ENCODE data around the gene EPSTI1.

GRCh38 chr13:42880056-42880605 is 111.9 kb downstream of the EPSTI1 start:
- TF ChIP-seq NFYB (IDR thresholded peaks at IDR 0.05; ENCODE audit: insufficient read depth, low read depth, low read length) = no peak
- no peak for TF ChIP-seq ZZZ3 (IDR thresholded peaks at IDR 0.05; ENCODE audit: control insufficient read depth, insufficient read length, low read depth)
- no peak for TF ChIP-seq SRF (IDR thresholded peaks at IDR 0.05; ENCODE audit: low read depth in 2 of 2, low read length in 2 of 2)
- TF ChIP-seq POLR2A (IDR thresholded peaks at IDR 0.05; ENCODE audit: low read depth, low read length) = no peak
- no peak for TF ChIP-seq HCFC1 (IDR thresholded peaks at IDR 0.05; ENCODE audit: low read length)
- no peak for TF ChIP-seq PBX3 (IDR thresholded peaks at IDR 0.05; ENCODE audit: insufficient replicate concordance, low read depth, low read length)
- no peak for TF ChIP-seq SPI1 (IDR thresholded peaks at IDR 0.05; ENCODE audit: borderline replicate concordance, insufficient read depth, low read depth, low read length)
- TF ChIP-seq RCOR1 (conservative IDR thresholded peaks at IDR 0.05; ENCODE audit: low read depth, low read length) = no peak
- TF ChIP-seq, protein P1, sequence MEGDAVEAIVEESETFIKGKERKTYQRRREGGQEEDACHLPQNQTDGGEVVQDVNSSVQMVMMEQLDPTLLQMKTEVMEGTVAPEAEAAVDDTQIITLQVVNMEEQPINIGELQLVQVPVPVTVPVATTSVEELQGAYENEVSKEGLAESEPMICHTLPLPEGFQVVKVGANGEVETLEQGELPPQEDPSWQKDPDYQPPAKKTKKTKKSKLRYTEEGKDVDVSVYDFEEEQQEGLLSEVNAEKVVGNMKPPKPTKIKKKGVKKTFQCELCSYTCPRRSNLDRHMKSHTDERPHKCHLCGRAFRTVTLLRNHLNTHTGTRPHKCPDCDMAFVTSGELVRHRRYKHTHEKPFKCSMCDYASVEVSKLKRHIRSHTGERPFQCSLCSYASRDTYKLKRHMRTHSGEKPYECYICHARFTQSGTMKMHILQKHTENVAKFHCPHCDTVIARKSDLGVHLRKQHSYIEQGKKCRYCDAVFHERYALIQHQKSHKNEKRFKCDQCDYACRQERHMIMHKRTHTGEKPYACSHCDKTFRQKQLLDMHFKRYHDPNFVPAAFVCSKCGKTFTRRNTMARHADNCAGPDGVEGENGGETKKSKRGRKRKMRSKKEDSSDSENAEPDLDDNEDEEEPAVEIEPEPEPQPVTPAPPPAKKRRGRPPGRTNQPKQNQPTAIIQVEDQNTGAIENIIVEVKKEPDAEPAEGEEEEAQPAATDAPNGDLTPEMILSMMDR (IDR thresholded peaks at IDR 0.05 in 2 of 3, conservative IDR thresholded peaks at IDR 0.05 in 1 of 3; ENCODE audit: control insufficient read depth in 2 of 3, extremely low read depth in 1 of 3, insufficient read depth in 1 of 3, low read depth in 3 of 3, low read length in 3 of 3) = no peak
- no peak for TF ChIP-seq CREB1 (IDR thresholded peaks at IDR 0.05; ENCODE audit: low read depth)

Data from GM12878 (cell line).